HCT116 (cell line): ENCODE data around the gene NEK7.

Experiments used
- CEBPB ChIP-seq: IDR thresholded peaks from 2 replicates; pipeline ENCODE4 v1.6.1; 2012; ENCODE audit warnings: low read depth
- CTCF ChIP-seq, 3 experiments: fragments of 200-600 bp in 1 of 3; sonication (generic) in 1 of 3; IDR thresholded peaks in 2 of 3; conservative IDR thresholded peaks in 1 of 3; 2 replicates each; pipeline ENCODE4 v1.5.1; 2012 to 2017; ENCODE audit warnings: low read depth in 2 of 3, low read length in 2 of 3, antibody characterized with exemption in 1 of 3, borderline replicate concordance in 1 of 3, control low read depth in 1 of 3, mild to moderate bottlenecking in 1 of 3, mixed read lengths in 1 of 3, mixed run types in 1 of 3, moderate library complexity in 1 of 3; ENCODE audit not compliant: insufficient read depth in 1 of 3
- EZH2phosphoT487 ChIP-seq: fragments of 200-600 bp; IDR thresholded peaks from 2 replicates; pipeline ENCODE4 v1.6.1; 2018; ENCODE audit warnings: antibody characterized with exemption, borderline replicate concordance
- POLR2A ChIP-seq: IDR thresholded peaks from 2 replicates; pipeline ENCODE4 v1.7.0; 2011; ENCODE audit warnings: borderline replicate concordance; ENCODE audit not compliant: insufficient read depth, insufficient read length; ENCODE audit errors: extremely low read depth
- RAD21 ChIP-seq: IDR thresholded peaks from 2 replicates; pipeline ENCODE4 v1.6.1; 2012; ENCODE audit warnings: low read depth, mild to moderate bottlenecking
- REST ChIP-seq: IDR thresholded peaks from 2 replicates; pipeline ENCODE4 v1.6.1; 2012; ENCODE audit warnings: low read depth
- SP1 ChIP-seq: IDR thresholded peaks from 2 replicates; pipeline ENCODE4 v1.6.1; 2012; ENCODE audit warnings: low read depth
- TCF7L2 ChIP-seq: IDR thresholded peaks from 2 replicates; pipeline ENCODE4 v1.7.0; 2011; ENCODE audit warnings: borderline replicate concordance, inconsistent platforms; ENCODE audit not compliant: insufficient read depth, insufficient read length; ENCODE audit errors: extremely low read depth
- ZFX ChIP-seq: fragments of 450-650 bp; IDR thresholded peaks from 2 replicates; pipeline ENCODE4 v1.6.1; 2017

GRCh38 chr1:198291924-198292323, 135.1 kb downstream of the NEK7 start:
- TF ChIP-seq CTCF (IDR thresholded peaks at IDR 0.05 in 2 of 3, conservative IDR thresholded peaks at IDR 0.05 in 1 of 3; ENCODE audit: borderline replicate concordance in 1 of 3, insufficient read depth in 1 of 3, low read depth in 2 of 3, low read length in 2 of 3) (no peak), POLR2A (no peak), EZH2phosphoT487 (no peak), SP1 (no peak), REST (no peak), TCF7L2 (no peak), CEBPB (no peak), RAD21 (no peak), ZFX (no peak)
